HG02642 (cell line): Measurements from ENCODE around the gene CDH4.
"Not testable (repeated sequence)": the region's sequence is repeated elsewhere in the genome, so short reads cannot be mapped to it uniquely, and the experiment has no call there.

ENCODE experiments used
- ATAC-seq: cut with Tn5 transposase; IDR thresholded peaks from one replicate; pipeline ENCODE4 v1.9.1; 2021; ENCODE audit warnings: mild to moderate bottlenecking; ENCODE audit not compliant: unreplicated experiment, poor library complexity

Gene CDH4

GRCh38 chr20:61445741-61446140 is 193.7 kb downstream of the CDH4 start:
- ATAC-seq = no peak

GRCh38 chr20:61447952-61448351 is 195.9 kb downstream of the CDH4 start:
- no peak for ATAC-seq

- no peak for ATAC-seq
Observed at GRCh38 chr20:61448386-61448785, 196.3 kb downstream of the CDH4 start.

GRCh38 chr20:61449057-61449609 is 197.1 kb downstream of the CDH4 start:
- no peak for ATAC-seq

- no peak for ATAC-seq
Observed at GRCh38 chr20:61449916-61450315, 197.9 kb downstream of the CDH4 start.

- ATAC-seq = no peak
Observed at GRCh38 chr20:61450549-61450948, 198.5 kb downstream of the CDH4 start.

- no peak for ATAC-seq
Observed at GRCh38 chr20:61451009-61451408, 198.9 kb downstream of the CDH4 start.

GRCh38 chr20:61451953-61452352 is 199.9 kb downstream of the CDH4 start:
- ATAC-seq = no peak

GRCh38 chr20:61453219-61453618 is 201.2 kb downstream of the CDH4 start:
- no peak for ATAC-seq

GRCh38 chr20:61453623-61454022 is 201.6 kb downstream of the CDH4 start:
- ATAC-seq = not testable (repeated sequence)

GRCh38 chr20:61454053-61454452 is 202.0 kb downstream of the CDH4 start:
- no peak for ATAC-seq

GRCh38 chr20:61455508-61456215 is 203.6 kb downstream of the CDH4 start:
- ATAC-seq = no peak

- no peak for ATAC-seq
Observed at GRCh38 chr20:61457725-61458124, 205.7 kb downstream of the CDH4 start.

- no peak for ATAC-seq
Observed at GRCh38 chr20:61458146-61458746, 206.2 kb downstream of the CDH4 start.

GRCh38 chr20:61459266-61459665 is 207.2 kb downstream of the CDH4 start:
- ATAC-seq = no peak

- no peak for ATAC-seq
Observed at GRCh38 chr20:61459705-61460104, 207.6 kb downstream of the CDH4 start.

GRCh38 chr20:61460261-61461052 is 208.4 kb downstream of the CDH4 start:
- ATAC-seq = no peak

GRCh38 chr20:61461461-61461860 is 209.4 kb downstream of the CDH4 start:
- no peak for ATAC-seq

- ATAC-seq = no peak
Observed at GRCh38 chr20:61464307-61465303, 212.5 kb downstream of the CDH4 start.

- no peak for ATAC-seq
Observed at GRCh38 chr20:61475729-61476128, 223.7 kb downstream of the CDH4 start.
